Skeletal muscle tissue (tissue), 4 donors: ENCODE data around the gene PEMT. TPM values are rescaled to one million over a fixed set of nuclear protein-coding genes. Genes with fewer than 3 reads are reported as not detected.
"Not testable (repeated sequence)": the region's sequence is repeated elsewhere in the genome, so short reads cannot be mapped to it uniquely, and the experiment has no call there.

Experiments
- H3K27ac ChIP-seq: one replicate; pipeline ENCODE4 v1.7.0; 2013; ENCODE audit warnings: mild to moderate bottlenecking, low read depth, low read length, inconsistent platforms
- H3K27me3 ChIP-seq, 3 donors: one replicate each; pipeline ENCODE4 v1.7.0; 2013; ENCODE audit warnings: low read length in 3 of 3; ENCODE audit not compliant: control insufficient read depth in 3 of 3, insufficient read depth in 3 of 3
- H3K36me3 ChIP-seq, 3 donors: one replicate each; pipeline ENCODE4 v1.7.0; 2013; ENCODE audit warnings: low read length in 3 of 3; ENCODE audit not compliant: control insufficient read depth in 3 of 3, insufficient read depth in 3 of 3
- H3K4me1 ChIP-seq, 3 donors: one replicate each; pipeline ENCODE4 v1.7.0; 2013; ENCODE audit warnings: low read length in 3 of 3, mild to moderate bottlenecking in 3 of 3; ENCODE audit not compliant: control insufficient read depth in 3 of 3, insufficient read depth in 3 of 3
- H3K4me3 ChIP-seq, 3 donors: one replicate each; pipeline ENCODE4 v1.7.0; 2013; ENCODE audit warnings: low read length in 3 of 3
- H3K9ac ChIP-seq, 3 donors: one replicate each; pipeline ENCODE4 v1.7.0; 2013; ENCODE audit warnings: low read length in 3 of 3, mild to moderate bottlenecking in 3 of 3, moderate library complexity in 2 of 3, low read depth in 1 of 3
- H3K9me3 ChIP-seq, 3 donors: one replicate each; pipeline ENCODE4 v1.7.0; 2013; ENCODE audit warnings: low read length in 3 of 3; ENCODE audit not compliant: control insufficient read depth in 3 of 3
- total RNA-seq: library from RNA; depleted of rRNA; stranded (reverse); fragments of >200 nt; gene quantifications from one replicate; pipeline ENCODE4 v1.2.3, GENCODE V29; 2014
- donor health status: Osteomylitis.

Gene PEMT
- total RNA-seq, 1 donor from 2014 or later, result 32.4 TPM

GRCh38 chr17:17493249-17493985 is 98.1 kb downstream of the PEMT start:
- Histone ChIP-seq H3K4me3 (peak overlapping the region in 2 of 3 donors; percentile 19 to 35), H3K9ac (peak overlapping the region in 2 of 3 donors; percentile 53 to 54), H3K9me3 (no peaks in the 10 kb centered on the region), H3K4me1 (peaks cover 32 to 58% (median 41%) of the 10 kb centered on the region in 3 donors), H3K27ac (peak overlapping the region; percentile 40), H3K27me3 (no peaks in the 10 kb centered on the region), H3K36me3 (peaks cover 12 to 17% (median 15%) of the 10 kb centered on the region in 3 donors)

- Histone ChIP-seq H3K36me3 (peaks cover 15 to 22% (median 20%) of the 10 kb centered on the region in 3 donors), H3K4me1 (peaks cover 32 to 58% (median 41%) of the 10 kb centered on the region in 3 donors), H3K27me3 (no peaks in the 10 kb centered on the region), H3K9ac (peak overlapping the region in 1 of 3 donors; percentile 54), H3K27ac (no peak overlapping the region), H3K4me3 (no peak overlapping the region), H3K9me3 (no peaks in the 10 kb centered on the region)
These were observed 98.9 kb downstream of the PEMT start for GRCh38 chr17:17492571-17492970.

- Histone ChIP-seq H3K9ac (peak overlapping the region in 1 of 3 donors; percentile 54), H3K4me3 (no peak overlapping the region), H3K36me3 (peaks cover 18 to 23% (median 21%) of the 10 kb centered on the region in 3 donors), H3K27ac (no peak overlapping the region), H3K4me1 (peaks cover 31 to 54% (median 39%) of the 10 kb centered on the region in 3 donors), H3K27me3 (no peaks in the 10 kb centered on the region), H3K9me3 (no peaks in the 10 kb centered on the region)
These were observed 99.4 kb downstream of the PEMT start for GRCh38 chr17:17492085-17492484.

- no peaks in the 10 kb centered on the region for H3K27me3 ChIP-seq
- no peaks in the 10 kb centered on the region for H3K9me3 ChIP-seq
- peaks cover 28 to 52% (median 37%) of the 10 kb centered on the region in 3 donors for H3K4me1 ChIP-seq
- H3K4me3 ChIP-seq, result no peak overlapping the region
- no peak overlapping the region for H3K9ac ChIP-seq
- H3K36me3 ChIP-seq, result peaks cover 18 to 23% (median 21%) of the 10 kb centered on the region in 3 donors
- no peak overlapping the region for H3K27ac ChIP-seq
These were observed 99.9 kb downstream of the PEMT start for GRCh38 chr17:17491546-17491988.

- Histone ChIP-seq H3K4me3 (no peak overlapping the region), H3K9me3 (no peaks in the 10 kb centered on the region), H3K36me3 (peaks cover 18 to 23% (median 21%) of the 10 kb centered on the region in 3 donors), H3K27me3 (no peaks in the 10 kb centered on the region), H3K9ac (no peak overlapping the region), H3K27ac (no peak overlapping the region), H3K4me1 (peaks cover 27 to 51% (median 36%) of the 10 kb centered on the region in 3 donors)
These were observed 100.5 kb downstream of the PEMT start for GRCh38 chr17:17491031-17491471.

- Histone ChIP-seq H3K9me3 (no peaks in the 10 kb centered on the region), H3K27ac (no peak overlapping the region), H3K4me1 (peaks cover 20 to 35% (median 24%) of the 10 kb centered on the region in 3 donors), H3K27me3 (no peaks in the 10 kb centered on the region), H3K4me3 (no peak overlapping the region), H3K9ac (no peak overlapping the region), H3K36me3 (peaks cover 21 to 23% (median 21%) of the 10 kb centered on the region in 3 donors)
These were observed 103.5 kb downstream of the PEMT start for GRCh38 chr17:17487998-17488397.

- H3K9ac ChIP-seq, H3K27me3 ChIP-seq, H3K9me3 ChIP-seq, H3K4me3 ChIP-seq, H3K27ac ChIP-seq: not testable (repeated sequence)
- H3K4me1 ChIP-seq, result peaks cover 16 to 32% (median 28%) of the 10 kb centered on the region in 3 donors
- peaks cover 12 to 15% (median 15%) of the 10 kb centered on the region in 3 donors for H3K36me3 ChIP-seq
These were observed 105.1 kb downstream of the PEMT start for GRCh38 chr17:17486416-17486815.

- H3K36me3 ChIP-seq, result peaks cover 11 to 15% (median 14%) of the 10 kb centered on the region in 3 donors
- H3K4me3 ChIP-seq, result no peak overlapping the region
- no peaks in the 10 kb centered on the region for H3K9me3 ChIP-seq
- no peaks in the 10 kb centered on the region for H3K27me3 ChIP-seq
- peak overlapping the region in 1 of 3 donors; percentile 40 for H3K9ac ChIP-seq
- peaks cover 23 to 32% (median 25%) of the 10 kb centered on the region in 3 donors for H3K4me1 ChIP-seq
- no peak overlapping the region for H3K27ac ChIP-seq
These were observed 106.1 kb downstream of the PEMT start for GRCh38 chr17:17485420-17485819.

- Histone ChIP-seq H3K9me3 (no peaks in the 10 kb centered on the region), H3K27me3 (no peaks in the 10 kb centered on the region), H3K36me3 (peaks cover 9 to 17% (median 15%) of the 10 kb centered on the region in 3 donors), H3K9ac (no peak overlapping the region), H3K27ac (no peak overlapping the region), H3K4me1 (peaks cover 32 to 41% (median 32%) of the 10 kb centered on the region in 3 donors), H3K4me3 (no peak overlapping the region)
These were observed 107.0 kb downstream of the PEMT start for GRCh38 chr17:17484451-17484899.

- Histone ChIP-seq H3K27me3 (no peaks in the 10 kb centered on the region), H3K36me3 (peaks cover 3 to 14% (median 9%) of the 10 kb centered on the region in 3 donors), H3K4me3 (no peak overlapping the region), H3K27ac (no peak overlapping the region), H3K4me1 (peaks cover 49 to 67% (median 54%) of the 10 kb centered on the region in 3 donors), H3K9ac (no peak overlapping the region), H3K9me3 (no peaks in the 10 kb centered on the region)
These were observed 109.6 kb downstream of the PEMT start for GRCh38 chr17:17481860-17482259.
